Measurements from ENCODE around the gene NTNG2. TPM values are rescaled to one million over a fixed set of nuclear protein-coding genes. Genes with fewer than 3 reads are reported as not detected.
A peak's percentile ranks its signal among the peaks of the same experiment; 100 is the strongest.

Gene NTNG2
- total RNA-seq, 4 donors from 2014 or later = 0.44 to 1.2 (median 0.75) TPM

DNA sequence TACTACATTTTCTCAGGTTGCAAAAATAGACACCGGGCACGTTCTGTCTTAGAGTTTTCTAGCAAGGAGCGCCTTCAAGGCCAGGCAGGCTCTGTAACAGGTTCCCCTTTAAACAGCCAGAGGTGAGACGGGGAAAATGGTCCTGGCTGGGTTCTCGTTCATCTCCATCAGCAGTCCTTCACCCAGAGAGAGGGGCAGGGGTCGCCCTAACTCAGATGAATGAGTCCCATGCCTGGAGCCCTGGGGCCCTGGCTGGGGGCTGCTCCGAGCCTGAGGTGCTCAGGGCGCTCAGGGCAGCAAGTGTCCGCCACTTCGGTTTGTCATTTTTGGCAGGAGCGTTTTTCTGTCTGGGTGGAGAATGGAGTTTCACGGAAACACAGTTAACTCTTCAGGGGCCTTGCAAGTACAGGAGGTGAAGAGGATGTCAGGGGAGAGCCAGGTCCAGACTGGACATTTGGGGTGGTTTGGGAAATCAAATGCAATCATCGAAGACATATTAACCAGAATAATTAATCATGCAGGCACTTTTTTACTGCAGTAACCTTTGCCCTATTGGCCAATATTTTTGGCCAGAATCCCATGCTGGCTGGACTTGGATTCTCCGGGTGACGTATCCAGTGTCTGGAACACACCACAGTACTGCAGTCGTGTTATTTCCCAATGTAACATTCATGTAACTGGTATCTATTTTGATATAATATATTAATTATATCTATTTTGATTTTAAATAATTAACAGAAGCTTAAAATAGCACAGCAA is 2.9 kb downstream of the NTNG2 start:
- Histone ChIP-seq H3K4me3 (replicated peaks in 1 of 3) (no peak overlapping the region), H3K36me3 (no peaks in the 10 kb centered on the region), H3K27me3 (peaks cover 34% of the 10 kb centered on the region), H3K9me3 (no peaks in the 10 kb centered on the region), H3K27ac (no peak overlapping the region), H3K4me1 (peaks cover 12 to 33% of the 10 kb centered on the region in 2 donors)
- WGBS, 2 donors = 14 to 20% methylated on average over 14 to 16 of the region's 16 CpGs
- intact Hi-C loops (cut with DNase I) = loop anchor here (5.0 kb wide), 1 partner anchor 68 kb away; no protein-coding TSS in a partner anchor
- DNase-seq = peak in 1 of 2 donors; percentile 17
- TF ChIP-seq CTCF (IDR thresholded peaks at IDR 0.05) (no peak), POLR2A (IDR thresholded peaks at IDR 0.05) (no peak)

- no peak for DNase-seq
- TF ChIP-seq CTCF (IDR thresholded peaks at IDR 0.05) = no peak
- TF ChIP-seq POLR2A (IDR thresholded peaks at IDR 0.05) = no peak
- Histone ChIP-seq H3K36me3 (no peaks in the 10 kb centered on the region), H3K27me3 (peaks cover 34% of the 10 kb centered on the region), H3K4me3 (replicated peaks in 1 of 3) (no peak overlapping the region), H3K9me3 (no peaks in the 10 kb centered on the region), H3K4me1 (peaks cover 12 to 24% of the 10 kb centered on the region in 2 donors), H3K27ac (no peak overlapping the region)
- intact Hi-C loops (cut with DNase I) = loop anchor here (5.0 kb wide), 1 partner anchor 66 kb away; no protein-coding TSS in a partner anchor
- 27 to 64% methylated on average over 18 of the region's 19 CpGs for WGBS, 2 donors
Measured at GRCh38 chr9:132166599-132166998, 4.7 kb downstream of the NTNG2 start.

DNA sequence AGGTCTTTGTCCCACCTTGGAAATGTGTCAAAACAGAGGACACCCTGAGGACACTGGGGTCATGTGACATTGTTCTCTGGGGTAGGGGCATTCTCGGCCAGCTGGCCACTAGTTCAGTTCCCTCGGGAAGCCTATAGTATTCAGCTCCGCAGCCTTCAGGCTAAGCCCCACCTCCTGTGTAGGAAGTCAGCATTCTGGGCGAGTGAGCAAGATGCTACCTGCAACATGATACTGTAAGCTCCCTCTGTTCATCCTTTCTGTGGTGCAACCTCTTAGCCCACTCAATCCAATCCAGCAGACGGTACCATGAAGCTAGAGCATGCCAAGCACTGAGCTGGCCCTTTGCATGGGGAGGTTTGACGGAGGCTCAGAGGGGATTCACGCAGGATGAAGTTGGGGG is 5.3 kb downstream of the NTNG2 start:
- H3K9me3 ChIP-seq = no peaks in the 10 kb centered on the region
- DNase-seq = no peak
- intact Hi-C loops (cut with DNase I) = loop anchor here (5.0 kb wide), 1 partner anchor 65 kb away; no protein-coding TSS in a partner anchor
- no peak overlapping the region for H3K27ac ChIP-seq
- H3K36me3 ChIP-seq = no peaks in the 10 kb centered on the region
- H3K4me1 ChIP-seq = peaks cover 12 to 23% of the 10 kb centered on the region in 2 donors
- 46 to 57% methylated on average over 7 of the region's 7 CpGs for WGBS, 2 donors
- H3K27me3 ChIP-seq = peaks cover 34% of the 10 kb centered on the region
- H3K4me3 ChIP-seq (replicated peaks in 1 of 3) = no peak overlapping the region
- TF ChIP-seq CTCF (IDR thresholded peaks at IDR 0.05) = no peak
- no peak for TF ChIP-seq POLR2A (IDR thresholded peaks at IDR 0.05)

DNA sequence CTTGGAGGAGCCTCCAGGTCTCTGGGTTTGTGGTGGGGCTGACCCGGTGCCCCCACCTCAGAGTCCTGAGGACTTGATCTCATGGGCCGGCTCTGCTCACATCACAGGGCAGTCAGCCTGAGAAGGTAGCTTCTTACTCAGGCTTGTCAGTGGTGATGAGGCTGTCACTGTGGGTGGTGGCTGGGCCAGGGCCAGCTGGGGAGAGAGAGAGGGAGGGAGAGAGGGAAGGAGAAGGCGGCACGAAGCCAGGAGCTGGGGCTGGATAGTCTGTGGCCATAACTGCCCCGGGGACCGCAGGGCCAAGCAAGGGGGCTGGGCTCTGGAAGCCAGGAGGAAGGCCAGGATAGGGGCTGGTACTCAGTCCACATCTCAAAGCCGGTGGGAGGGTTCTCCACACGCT is 6.5 kb downstream of the NTNG2 start:
- Histone ChIP-seq H3K9me3 (no peaks in the 10 kb centered on the region), H3K36me3 (no peaks in the 10 kb centered on the region), H3K4me3 (replicated peaks in 1 of 3) (no peak overlapping the region), H3K4me1 (peaks cover 3 to 14% of the 10 kb centered on the region in 2 donors), H3K27me3 (peaks cover 26% of the 10 kb centered on the region), H3K27ac (no peak overlapping the region)
- no peak for DNase-seq
- no peak for TF ChIP-seq POLR2A (IDR thresholded peaks at IDR 0.05)
- no peak for TF ChIP-seq CTCF (IDR thresholded peaks at IDR 0.05)
- intact Hi-C loops (cut with DNase I) = loop anchor here (5.0 kb wide), 1 partner anchor 64 kb away; no protein-coding TSS in a partner anchor
- 53 to 62% methylated on average over 6 to 8 of the region's 8 CpGs for WGBS, 2 donors

DNA sequence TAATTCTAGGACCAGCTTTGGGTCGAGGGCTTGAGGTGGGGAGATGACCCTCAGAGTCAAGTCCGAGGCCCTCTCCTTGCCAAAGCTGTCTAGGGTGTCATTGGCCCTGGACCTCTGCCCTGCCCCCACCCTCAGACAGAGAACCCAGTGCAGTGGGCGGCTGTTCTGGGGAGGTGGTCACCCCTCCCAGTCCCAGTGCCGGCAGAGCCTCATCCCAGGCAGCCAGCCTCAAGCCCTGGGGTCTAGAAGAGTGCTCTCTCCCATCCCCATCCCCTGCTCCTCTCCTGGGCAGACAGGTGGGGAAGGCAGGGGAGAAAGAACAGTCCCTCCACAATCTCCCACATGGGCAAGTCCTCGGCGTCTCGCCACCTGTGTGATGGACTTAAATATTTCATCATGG is 7.0 kb downstream of the NTNG2 start:
- TF ChIP-seq POLR2A (IDR thresholded peaks at IDR 0.05) = no peak
- no peak for TF ChIP-seq CTCF (IDR thresholded peaks at IDR 0.05)
- Histone ChIP-seq H3K36me3 (no peaks in the 10 kb centered on the region), H3K27ac (no peak overlapping the region), H3K27me3 (peaks cover 23% of the 10 kb centered on the region), H3K4me3 (replicated peaks in 1 of 3) (no peak overlapping the region), H3K9me3 (no peaks in the 10 kb centered on the region), H3K4me1 (peaks cover 0 to 10% of the 10 kb centered on the region in 2 donors)
- DNase-seq = no peak
- intact Hi-C loops (cut with DNase I) = loop anchor here (5.0 kb wide), 1 partner anchor 63 kb away; no protein-coding TSS in a partner anchor
- 62 to 66% methylated on average over 5 to 7 of the region's 7 CpGs for WGBS, 2 donors
